Right renal pelvis (tissue), 4 donors: Measurements from ENCODE around the gene ABCD1. TPM values are rescaled to one million over a fixed set of nuclear protein-coding genes. Genes with fewer than 3 reads are reported as not detected.

Experiments
- DNase-seq, 4 donors: peaks; one replicate each; pipeline ENCODE4 v3.0.0-alpha.2; 2013; ENCODE audit warnings: low read depth in 4 of 4, low spot score in 3 of 4, missing footprints in 1 of 4
- polyA plus RNA-seq, 4 donors: library from polyadenylated mRNA; unstranded; fragments of 120-200 nt; gene quantifications; one replicate each; pipeline ENCODE4 v1.2.1, GENCODE V29; 2013; ENCODE audit not compliant: insufficient read length in 4 of 4

Gene ABCD1
- polyA plus RNA-seq, 4 donors = 6.3 to 8.9 (median 7.1) TPM

- no peak for DNase-seq
Measured at GRCh38 chrX:153770601-153771414, 46.2 kb downstream of the ABCD1 start.

GRCh38 chrX:153771415-153772315 lies 47.0 kb downstream of the ABCD1 start:
- DNase-seq = no peak

- DNase-seq = no peak
Measured at GRCh38 chrX:153772316-153773217, 47.9 kb downstream of the ABCD1 start.

GRCh38 chrX:153773218-153773611 lies 48.6 kb downstream of the ABCD1 start:
- DNase-seq = no peak

- no peak for DNase-seq
Measured at GRCh38 chrX:153773741-153774575, 49.3 kb downstream of the ABCD1 start.

- no peak for DNase-seq
Measured at GRCh38 chrX:153774576-153775292, 50.1 kb downstream of the ABCD1 start.

- DNase-seq = no peak
Measured at GRCh38 chrX:153775293-153776119, 50.9 kb downstream of the ABCD1 start.

- no peak for DNase-seq
Measured at GRCh38 chrX:153776120-153776599, 51.5 kb downstream of the ABCD1 start.

GRCh38 chrX:153776611-153777045 lies 52.0 kb downstream of the ABCD1 start:
- DNase-seq = no peak

GRCh38 chrX:153777261-153778090 lies 52.8 kb downstream of the ABCD1 start:
- no peak for DNase-seq

GRCh38 chrX:153778181-153778580 lies 53.5 kb downstream of the ABCD1 start:
- no peak for DNase-seq

- DNase-seq = no peak
Measured at GRCh38 chrX:153778684-153779101, 54.0 kb downstream of the ABCD1 start.

GRCh38 chrX:153779891-153780677 lies 55.4 kb downstream of the ABCD1 start:
- no peak for DNase-seq

- DNase-seq = no peak
Measured at GRCh38 chrX:153780678-153781427, 56.2 kb downstream of the ABCD1 start, which contains the start of gene SRPK3. SRPK3 (plus strand) TSS chrX:153781041; CDS start chrX:153781087, 46 bp downstream.

- DNase-seq = no peak
Measured at GRCh38 chrX:153781428-153782047, 56.9 kb downstream of the ABCD1 start.
